NCI-H2029 (cell line): ENCODE data around the gene ATP6V0A4.
"Not testable (repeated sequence)": the region's sequence is repeated elsewhere in the genome, so short reads cannot be mapped to it uniquely, and the experiment has no call there.

Source experiments
- DNase-seq: peaks from one replicate; lab custom pipeline; 2025; lab: John Stamatoyannopoulos, UW

ATP6V0A4 gene

DNA sequence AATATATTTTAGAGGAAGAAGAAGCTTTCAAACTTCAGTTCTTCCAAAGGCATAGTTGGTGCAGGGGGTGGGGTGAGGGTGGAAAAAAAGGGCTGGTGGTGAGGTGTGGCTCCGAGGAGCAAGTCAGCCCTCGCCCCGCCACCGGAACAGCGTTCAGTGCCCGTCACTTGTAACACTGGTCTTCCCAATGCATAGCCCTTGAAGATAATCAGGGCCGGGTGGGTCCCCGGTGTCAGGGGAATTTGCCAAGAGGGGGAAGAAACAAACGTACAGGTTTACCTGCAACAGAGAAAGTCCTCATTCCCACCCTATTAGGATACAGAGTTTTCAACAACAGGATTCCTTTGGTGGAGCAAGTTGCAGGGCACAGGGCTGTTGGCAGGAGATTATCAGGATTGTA is 98.3 kb downstream of the ATP6V0A4 start:
- DNase-seq, result no peak

DNA sequence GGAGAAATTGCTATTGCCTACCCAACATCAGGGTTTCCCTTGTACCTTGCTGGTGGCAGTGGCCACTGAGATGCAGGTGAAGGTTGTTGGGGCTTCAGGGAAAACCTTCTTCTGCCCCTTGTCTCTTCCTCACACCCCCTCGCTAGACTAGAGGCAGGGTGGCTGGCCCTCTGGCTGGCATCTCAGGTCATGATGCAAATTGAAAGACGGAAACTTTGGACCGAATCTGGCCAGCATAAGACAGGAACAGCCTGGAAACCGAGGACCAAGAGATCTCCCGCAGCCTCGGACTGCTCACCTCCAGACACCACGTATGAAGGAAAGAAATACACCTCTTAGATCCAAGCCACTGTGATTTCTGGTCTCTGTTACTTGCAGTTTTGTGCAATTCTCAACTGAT is 99.7 kb downstream of the ATP6V0A4 start:
- DNase-seq, result no peak

DNA sequence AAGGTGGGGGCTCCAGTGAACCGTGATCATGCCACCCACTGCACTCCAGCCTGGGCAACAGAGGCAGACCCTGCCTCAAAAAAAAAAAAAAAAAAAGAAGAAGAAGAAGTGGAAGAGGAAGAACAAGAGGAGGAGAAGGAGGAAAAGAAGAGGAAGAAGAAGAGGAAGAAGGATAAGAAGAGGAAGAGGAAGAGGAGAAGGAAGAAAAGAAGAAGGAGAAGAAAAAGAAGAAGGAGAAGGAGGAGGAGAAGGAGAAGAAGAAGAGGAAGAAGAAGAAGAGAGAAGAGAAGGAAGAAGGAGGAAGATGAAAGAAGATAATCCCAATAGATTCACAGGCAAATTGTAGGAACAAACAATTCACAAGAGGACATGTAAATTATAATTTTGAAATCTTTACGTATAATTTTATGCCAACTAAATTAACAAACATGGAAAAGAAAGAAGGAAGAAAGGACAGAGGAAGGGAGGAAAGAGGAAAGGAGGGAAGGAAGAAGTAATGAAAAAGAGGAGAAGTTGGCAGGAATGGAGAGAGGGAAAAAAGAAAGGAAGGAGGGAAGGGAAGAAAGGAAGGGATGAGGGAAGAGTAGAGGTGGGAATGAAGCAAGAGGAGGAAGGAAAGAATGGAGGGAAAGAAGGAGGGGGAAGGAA is 100.3 kb downstream of the ATP6V0A4 start:
- no peak for DNase-seq

DNA sequence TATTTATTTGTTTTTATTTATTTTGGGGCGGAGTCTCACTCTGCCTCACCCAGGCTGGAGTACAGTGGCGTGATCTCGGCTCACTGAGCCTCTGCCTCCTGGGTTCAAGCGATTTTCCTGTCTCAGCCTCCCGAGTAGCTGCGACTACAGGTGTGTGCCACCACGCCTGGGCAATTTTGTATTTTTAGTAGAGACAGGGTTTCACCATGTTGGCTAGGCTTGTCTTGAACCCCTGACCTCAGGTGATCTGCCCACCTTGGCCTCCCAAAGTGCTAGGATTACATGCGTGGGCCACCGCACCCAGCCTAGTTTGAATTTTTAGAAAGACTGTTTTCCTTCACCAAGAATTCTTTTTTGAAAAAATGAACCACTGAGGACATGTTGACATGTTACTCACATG is 102.2 kb downstream of the ATP6V0A4 start:
- DNase-seq, result not testable (repeated sequence)

DNA sequence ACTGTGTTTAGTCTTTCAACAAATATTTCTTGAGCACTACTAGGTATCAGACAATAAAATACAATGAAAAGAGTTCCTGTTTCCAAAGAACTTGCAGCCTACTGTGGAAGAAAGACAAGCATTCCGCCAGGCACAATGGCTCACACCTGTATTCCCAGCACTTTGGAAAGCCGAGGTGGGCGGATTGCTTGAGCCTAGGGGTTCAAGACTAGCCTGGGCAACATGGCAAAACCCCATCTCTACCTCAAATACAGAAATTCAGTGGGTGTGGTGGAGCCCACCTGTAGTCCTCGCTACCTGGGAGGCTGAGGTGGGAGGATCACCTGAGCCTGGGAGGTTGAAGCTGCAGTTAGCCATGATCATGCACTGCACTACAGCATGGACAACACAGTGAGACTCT is 102.9 kb downstream of the ATP6V0A4 start:
- no peak for DNase-seq

DNA sequence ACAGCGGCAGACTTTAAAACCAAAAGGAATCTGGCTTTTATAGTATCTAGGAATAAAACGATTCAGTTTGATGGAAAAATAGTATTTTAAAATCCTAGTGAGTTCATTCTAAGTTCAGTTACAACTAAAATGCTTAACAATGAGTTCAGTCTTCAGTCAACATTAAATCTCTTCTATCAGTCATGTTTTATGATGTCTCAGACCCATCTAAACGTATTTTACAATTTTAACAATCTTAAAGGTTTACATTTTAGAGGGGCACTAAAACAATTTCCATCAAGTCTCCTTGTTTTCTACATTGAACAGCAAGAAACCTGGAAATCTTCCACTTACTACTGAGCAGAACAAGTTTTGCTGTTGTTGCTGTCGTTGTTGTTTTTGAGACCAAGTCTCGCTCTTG is 106.8 kb downstream of the ATP6V0A4 start:
- no peak for DNase-seq

DNA sequence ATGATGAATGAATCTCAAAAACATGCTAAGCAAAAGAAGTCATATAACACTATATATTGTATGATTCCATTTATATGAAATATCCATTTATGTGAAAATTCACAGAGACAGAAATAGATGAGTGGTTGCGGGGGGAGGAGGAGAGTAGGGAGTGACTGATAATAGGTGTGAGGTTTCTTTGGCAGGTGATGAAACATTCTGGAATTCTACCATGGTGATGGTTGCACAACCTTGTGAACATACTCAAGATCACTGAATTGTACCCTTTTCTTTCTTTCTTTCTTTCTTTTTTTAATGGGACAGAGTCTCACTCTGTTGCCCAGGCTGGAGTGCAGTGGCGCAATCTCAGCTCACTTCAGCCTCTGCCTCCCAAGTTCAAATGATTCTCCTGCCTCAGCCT is 107.5 kb downstream of the ATP6V0A4 start:
- DNase-seq, result no peak

DNA sequence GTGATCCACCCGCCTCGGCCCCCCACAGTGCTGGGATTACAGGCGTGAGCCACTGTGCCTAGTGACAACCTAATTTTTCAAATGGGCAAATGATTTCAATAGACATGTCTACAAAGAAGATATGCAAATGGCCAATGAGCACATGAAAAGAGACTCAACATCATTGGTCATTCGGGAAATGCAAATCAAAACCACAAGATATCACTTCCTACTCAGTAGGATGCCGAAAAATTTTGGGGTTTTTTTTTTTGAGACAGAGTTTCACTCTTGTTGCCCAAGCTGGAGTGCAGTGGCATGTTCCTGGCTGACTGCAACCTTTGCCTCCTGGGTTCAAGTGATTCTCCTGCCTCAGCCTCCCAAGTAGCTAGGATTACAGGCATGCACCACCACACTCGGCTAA is 110.0 kb downstream of the ATP6V0A4 start:
- DNase-seq, result not testable (repeated sequence)

DNA sequence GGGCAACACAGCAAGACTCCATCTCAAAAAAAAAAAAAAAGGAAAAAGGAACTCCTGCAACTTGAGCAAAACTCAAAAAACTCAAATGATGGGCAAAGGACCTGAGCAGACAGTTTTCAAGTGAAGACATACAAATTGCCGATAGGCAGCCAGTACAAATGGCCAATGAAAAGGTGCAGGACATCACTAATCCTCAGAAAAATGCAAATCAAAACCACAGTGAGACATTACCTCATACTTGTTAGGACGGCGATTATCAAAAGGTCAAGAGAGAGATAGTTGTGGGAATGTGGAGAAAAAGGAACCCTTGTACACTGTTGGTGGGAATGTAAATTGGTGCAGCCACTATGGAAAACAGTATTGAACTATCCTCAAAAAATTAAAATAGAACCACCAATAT is 113.7 kb downstream of the ATP6V0A4 start:
- DNase-seq, result no peak

DNA sequence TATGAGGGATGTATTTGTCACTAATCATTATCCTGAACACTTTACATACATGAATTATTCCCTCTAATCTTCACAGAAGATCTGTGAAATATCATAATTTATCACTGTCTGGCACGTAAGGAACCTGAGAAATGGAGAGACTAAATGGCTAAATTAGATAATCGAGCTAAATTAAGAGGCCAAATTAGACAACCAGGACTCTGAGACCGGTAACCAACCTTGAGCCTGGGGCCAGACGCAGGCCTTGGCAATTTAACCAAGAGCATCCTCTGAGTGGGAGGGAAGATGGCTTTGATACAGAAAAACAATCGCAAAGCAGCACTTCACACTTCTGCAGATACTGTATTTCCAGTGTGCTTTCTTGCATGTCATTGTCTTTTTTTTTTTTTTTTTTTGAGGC is 118.2 kb downstream of the ATP6V0A4 start:
- DNase-seq, result no peak

DNA sequence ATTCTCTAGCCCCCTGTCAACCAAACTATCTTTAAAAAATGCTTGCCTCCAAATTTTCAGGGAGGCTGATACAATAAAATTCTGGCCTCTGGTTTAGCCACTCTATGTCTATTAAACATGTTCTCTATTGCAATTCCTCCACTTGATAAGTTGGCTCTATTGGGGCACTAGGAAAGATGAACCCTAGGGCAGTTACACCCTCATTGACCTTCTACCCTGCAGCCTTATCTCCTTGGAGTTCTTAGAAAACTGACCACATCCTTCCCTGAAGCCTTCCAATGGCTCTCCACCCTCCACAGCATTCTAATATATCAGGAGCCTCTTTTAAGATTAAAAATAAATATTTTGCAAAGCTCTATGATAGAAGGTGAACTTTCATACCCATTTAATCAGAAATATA is 127.4 kb downstream of the ATP6V0A4 start:
- DNase-seq, result no peak

DNA sequence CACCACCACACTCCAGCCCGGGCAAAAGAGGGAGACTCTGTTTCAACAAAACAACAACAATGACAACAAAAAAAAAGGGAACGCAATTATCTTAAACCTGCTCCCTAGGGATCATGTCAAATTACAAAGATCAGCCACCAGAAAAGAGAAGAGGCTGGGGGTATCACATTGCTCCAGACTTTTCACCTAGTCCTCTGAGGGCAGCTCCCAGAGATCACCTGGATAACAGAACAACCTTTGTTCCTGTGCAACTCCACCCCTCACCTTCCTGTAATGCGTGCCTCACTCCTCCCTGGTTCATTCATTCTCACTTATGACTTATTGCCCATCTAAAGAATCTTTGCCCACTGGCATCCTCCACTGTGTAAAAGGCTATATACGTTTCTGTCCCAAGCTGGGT is 128.6 kb downstream of the ATP6V0A4 start:
- no peak for DNase-seq

DNA sequence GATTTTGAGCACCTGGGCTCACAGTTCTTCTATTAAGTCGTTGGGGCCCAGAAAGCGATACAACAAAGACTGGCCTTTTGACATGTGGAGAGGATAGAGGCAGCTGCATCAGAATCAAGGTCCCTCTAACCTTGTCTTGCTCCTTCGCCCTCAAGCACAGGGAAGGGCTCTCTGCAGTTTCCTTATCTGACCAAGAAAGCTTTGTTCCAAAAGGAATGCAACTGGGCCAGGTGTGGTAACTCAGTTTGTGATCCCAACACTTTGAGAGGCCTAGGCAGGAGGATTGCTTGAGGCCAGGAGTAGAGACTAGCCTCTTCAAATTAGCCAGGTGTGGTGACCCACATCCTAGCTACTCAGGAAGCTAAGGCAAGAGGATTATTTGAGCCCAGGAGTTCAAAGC is 129.1 kb downstream of the ATP6V0A4 start:
- DNase-seq, result no peak

DNA sequence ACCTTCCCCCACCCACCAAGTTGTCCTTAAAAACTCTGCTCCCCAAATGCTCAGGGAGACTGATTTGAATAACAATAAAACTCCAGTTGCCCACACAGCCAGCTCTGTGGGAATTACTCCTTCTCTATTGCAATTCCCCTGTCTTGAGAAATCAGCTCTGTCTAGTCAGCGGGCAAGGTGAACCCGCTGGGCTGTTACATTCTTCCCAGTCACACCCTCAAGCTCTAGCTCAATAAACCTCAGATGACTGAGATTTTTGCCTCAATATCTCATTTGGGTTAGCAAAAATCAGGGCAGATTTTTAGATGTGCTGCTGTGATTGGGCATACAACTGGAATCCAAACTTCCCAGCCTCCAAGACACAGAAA is 129.8 kb downstream of the ATP6V0A4 start:
- no peak for DNase-seq

DNA sequence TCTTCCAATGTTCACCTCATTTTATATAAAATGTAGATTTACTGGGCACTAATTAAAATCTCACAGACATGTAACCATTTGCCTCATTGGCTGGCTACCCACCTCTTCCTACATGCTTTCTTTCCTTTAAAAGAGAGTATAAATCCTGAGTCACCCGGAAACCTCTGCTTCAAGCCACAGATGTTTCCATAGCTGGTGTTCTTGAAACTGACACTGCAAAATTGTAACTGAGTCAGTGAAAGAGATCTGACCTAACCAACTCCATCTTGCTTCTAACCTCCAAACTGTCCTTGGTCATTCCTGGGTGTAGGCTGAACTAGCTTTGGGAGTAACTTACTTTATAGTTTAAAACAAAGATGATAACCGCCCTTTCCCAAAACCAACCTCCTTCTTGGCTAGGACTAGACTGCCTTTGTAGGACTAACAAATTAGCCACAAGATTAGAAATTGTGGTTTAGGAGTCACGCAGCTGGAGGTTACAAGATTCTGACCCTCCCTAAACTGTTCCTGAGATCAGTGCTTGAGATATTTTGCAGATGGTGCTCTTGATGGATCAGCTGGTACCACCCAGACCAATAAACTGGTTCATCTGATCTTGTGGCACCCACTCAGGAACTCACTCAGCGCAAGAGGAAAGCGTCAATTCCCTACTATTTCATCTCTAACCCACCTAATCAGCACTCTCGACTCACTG is 130.3 kb downstream of the ATP6V0A4 start:
- no peak for DNase-seq

DNA sequence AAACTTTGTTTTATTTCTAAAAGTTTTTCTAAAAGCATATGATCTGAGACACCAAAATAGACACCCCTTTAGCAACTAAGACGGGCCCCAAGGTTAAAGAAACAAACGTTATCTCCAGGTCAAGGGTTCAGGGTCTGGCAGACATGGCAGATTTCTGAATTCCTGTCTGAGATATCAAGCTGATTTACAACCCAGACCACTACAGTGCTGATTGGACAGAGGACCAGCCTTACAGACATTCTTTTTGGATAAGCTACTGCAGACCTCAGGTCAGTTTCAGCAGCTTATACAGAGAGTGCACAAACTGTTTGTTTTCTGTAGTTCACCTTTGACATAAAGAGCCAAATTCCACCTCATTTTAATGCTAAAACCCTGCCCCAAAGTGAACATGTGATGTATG is 131.6 kb downstream of the ATP6V0A4 start:
- no peak for DNase-seq

DNA sequence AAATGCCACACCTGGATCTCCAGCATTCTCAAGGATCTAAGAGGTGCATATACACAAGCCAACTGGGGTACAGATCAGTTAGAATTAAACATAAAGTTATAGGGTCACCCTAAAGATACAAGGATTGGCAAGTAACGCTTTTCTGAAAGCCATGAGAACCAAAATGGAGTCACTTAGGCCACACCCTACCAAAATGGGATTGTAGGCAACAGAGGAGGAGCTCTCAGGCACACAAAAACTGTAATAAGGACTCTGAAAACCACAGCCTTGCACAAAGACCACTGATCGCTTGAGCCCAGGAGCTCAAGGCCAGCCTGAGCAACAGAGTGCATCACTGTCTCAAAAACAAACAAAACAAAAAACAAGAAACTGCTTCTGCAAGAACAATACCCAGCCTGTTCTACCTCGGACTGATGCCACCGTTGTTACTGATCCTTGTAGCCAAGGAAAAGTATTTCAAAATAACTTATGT is 132.3 kb downstream of the ATP6V0A4 start:
- no peak for DNase-seq

DNA sequence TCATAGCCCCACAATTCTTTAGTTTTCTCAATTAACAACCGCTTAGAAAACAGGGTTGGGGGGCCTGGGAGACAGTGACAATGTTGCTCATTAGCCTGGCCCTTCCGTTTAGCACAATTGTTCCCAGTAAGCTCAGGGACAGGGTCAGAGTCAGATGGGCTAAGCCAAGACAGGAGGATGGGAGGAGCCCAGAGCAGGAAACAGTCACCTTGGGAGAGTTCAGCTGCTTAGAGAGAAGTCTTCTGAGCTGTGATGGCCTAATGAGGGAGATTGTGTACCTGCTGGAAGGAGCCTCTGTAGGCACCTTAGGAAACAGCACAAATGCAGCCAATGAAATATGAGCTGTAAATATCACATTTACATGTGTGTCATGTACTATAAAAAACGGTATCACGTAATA is 132.7 kb downstream of the ATP6V0A4 start:
- no peak for DNase-seq

DNA sequence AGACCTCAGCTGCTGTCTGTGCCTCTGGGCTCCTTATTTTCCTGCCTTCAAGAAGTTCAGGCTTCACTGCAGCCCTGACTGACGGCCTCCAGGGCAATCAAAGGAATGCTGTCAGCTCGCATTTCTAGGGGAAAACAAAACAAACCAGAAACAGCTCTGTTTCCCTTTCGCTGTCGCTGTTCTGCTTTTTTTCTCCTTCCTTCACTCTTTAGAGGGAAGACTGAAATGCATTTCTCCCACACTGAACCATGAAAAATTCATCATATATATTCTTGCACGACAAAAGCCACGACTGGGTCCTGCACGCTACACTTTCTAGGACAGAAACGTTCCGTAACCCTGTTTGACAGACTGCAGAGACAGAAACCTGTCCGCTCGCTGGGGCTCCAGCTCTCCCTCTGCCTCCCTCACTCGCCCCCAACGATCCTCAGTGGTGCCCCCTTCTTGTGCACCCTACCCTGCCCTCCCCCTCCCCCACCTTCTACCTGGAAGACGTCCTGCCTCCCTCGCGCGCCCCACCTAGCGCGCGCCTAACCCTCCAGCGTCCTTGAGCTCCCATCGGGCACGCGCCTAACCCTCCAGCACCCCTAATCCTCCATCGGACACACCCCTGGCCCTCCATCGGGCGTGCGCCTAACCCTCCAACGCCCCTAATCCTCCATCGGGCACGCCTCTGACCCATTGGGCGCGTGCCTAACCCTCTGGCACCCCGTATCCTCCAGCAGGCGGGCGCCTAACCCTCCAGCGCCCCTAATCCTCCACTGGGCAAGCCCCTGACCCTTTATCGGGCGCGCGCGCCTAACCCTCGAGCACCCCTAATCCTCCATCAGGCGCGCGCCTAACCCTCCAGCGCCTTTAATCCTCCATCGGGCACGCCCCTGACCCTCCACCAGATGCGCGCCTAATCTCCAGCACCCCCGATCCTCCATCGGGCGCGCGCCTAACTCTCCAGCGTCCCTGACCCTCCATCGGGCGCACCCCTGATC is 134.0 kb downstream of the ATP6V0A4 start:
- no peak for DNase-seq

DNA sequence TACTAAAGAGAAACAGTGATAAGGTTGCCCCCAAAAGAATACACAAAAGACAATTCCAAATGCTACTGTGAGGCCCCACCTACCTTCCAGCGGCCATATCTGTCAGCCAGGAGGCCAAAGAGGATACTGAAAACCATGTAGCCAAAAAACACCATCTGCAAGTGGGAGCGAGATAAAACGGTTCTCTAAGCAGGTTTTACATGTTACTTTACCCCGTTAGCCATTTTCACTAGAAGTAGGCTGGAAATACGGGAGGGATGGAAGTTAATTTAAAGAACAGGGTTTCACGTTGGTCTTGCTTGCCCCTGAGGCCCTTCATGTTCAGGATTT is 135.0 kb downstream of the ATP6V0A4 start:
- DNase-seq, result no peak

DNA sequence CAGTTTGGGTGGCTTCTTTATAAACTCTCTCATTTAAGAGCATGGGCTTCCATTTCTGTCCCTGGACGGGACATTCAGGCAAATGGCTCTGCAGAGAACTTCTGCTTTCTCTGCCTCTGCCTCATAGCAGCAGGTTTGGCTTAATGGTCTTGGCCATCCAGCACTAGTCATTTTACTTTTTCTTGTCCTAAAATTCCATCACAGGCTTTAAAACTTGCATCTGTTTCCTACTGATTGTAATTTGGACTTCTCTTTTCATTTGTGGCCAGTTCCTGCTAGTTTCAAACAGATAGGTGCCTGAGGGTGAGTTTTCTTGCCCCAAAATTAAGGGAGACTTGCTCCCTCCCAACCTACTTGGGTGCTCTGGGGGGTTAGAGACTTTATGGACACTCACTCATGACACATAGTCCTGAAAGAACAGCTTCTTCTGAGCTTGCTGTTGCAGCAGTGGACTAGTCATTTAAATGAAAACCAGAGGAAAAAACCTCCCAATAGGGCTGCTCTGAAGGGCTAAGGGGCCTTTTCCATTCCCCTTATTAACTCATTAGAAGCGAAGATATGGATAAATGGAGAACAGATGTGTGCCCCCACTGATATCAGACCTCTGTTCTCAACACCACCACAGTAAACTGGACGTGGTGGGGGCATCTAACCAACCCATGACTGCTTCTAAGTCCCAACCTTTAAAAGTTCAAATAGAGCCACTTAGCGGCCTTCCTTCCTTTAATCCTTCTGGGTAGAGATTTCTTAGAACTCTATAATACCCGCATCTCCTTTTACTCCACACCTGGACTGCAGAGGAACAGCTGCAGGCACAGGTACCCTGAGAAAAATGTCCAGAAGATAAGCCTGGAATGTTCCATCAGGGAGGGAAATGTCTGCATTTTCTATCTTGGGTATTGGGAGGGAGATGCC is 135.7 kb downstream of the ATP6V0A4 start:
- no peak for DNase-seq
